Left ventricle myocardium inferior (tissue), 1 donor: ENCODE data around the gene KTN1. TPM values are rescaled to one million over a fixed set of nuclear protein-coding genes. Genes with fewer than 3 reads are reported as not detected.

Experiments
- DNase-seq: peaks from one replicate; pipeline ENCODE4 v3.0.0-alpha.2; 2020
- H3K27ac ChIP-seq: fragments of 200-600 bp; replicated peaks from 2 replicates; pipeline ENCODE4 v1.8.0; 2021
- H3K27me3 ChIP-seq: fragments of 200-600 bp; 2 replicates; pipeline ENCODE4 v1.8.0; 2021; ENCODE audit warnings: low read depth
- H3K36me3 ChIP-seq: fragments of 200-600 bp; 2 replicates; pipeline ENCODE4 v1.8.0; 2021
- H3K4me1 ChIP-seq: fragments of 200-600 bp; 2 replicates; pipeline ENCODE4 v1.8.0; 2021
- H3K4me3 ChIP-seq: fragments of 200-600 bp; 2 replicates; pipeline ENCODE4 v1.8.0; 2021; ENCODE audit warnings: mild to moderate bottlenecking, moderate library complexity
- H3K9me3 ChIP-seq: fragments of 200-600 bp; replicated peaks from 2 replicates; pipeline ENCODE4 v1.8.0; 2021
- intact Hi-C: fragments of 100-400 bp; cut with micrococcal nuclease; formaldehyde crosslinking; loops from one replicate; pipeline ENCODE4 v1.11.0; 2022
- total RNA-seq: library from RNA; stranded (reverse); fragmentation: NEBNext Ultra II Directional; extraction: Animal tissue kit (Norgen Biotek cat#: 25700); gene quantifications from one replicate; pipeline ENCODE4 v1.2.1, GENCODE V29; 2021
- TF ChIP-seq, protein P1 (sequence below): fragments of 200-600 bp; IDR thresholded peaks from 2 replicates; pipeline ENCODE4 v1.8.0; 2021; ENCODE audit warnings: antibody characterized with exemption, mild to moderate bottlenecking, borderline replicate concordance
- donor health status: DM: no; HTN: yes; CAD: no; lungs with severe emphysema.

Gene KTN1
- total RNA-seq, 1 donor from 2014 or later = 294 TPM

DNA sequence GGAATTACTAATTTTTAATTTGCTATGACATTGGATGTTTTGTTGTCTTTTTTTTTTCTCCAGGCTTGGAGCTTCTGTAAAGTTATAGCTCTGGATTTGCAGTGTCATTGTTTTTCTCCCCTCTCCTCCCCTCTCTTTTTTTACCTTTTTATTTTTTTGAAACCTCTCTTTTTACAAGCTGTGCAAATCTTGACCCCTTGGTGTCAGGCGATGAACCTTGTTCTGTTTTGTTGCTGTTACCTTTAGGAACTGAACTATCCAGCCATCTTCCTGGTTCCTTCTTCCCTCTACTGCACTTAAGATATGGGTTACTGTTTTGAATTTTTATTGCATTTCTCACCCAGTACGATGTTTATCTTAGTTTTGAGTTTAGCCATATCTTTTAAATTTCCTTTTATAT lies 13.7 kb downstream of the KTN1 start:
- H3K27ac ChIP-seq = no peak overlapping the region
- H3K9me3 ChIP-seq = peaks cover 8% of the 10 kb centered on the region
- DNase-seq = no peak
- no peaks in the 10 kb centered on the region for H3K27me3 ChIP-seq
- no peaks in the 10 kb centered on the region for H3K36me3 ChIP-seq
- peaks cover 78% of the 10 kb centered on the region for H3K4me1 ChIP-seq
- TF ChIP-seq, protein P1, sequence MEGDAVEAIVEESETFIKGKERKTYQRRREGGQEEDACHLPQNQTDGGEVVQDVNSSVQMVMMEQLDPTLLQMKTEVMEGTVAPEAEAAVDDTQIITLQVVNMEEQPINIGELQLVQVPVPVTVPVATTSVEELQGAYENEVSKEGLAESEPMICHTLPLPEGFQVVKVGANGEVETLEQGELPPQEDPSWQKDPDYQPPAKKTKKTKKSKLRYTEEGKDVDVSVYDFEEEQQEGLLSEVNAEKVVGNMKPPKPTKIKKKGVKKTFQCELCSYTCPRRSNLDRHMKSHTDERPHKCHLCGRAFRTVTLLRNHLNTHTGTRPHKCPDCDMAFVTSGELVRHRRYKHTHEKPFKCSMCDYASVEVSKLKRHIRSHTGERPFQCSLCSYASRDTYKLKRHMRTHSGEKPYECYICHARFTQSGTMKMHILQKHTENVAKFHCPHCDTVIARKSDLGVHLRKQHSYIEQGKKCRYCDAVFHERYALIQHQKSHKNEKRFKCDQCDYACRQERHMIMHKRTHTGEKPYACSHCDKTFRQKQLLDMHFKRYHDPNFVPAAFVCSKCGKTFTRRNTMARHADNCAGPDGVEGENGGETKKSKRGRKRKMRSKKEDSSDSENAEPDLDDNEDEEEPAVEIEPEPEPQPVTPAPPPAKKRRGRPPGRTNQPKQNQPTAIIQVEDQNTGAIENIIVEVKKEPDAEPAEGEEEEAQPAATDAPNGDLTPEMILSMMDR = no peak
- no peak overlapping the region for H3K4me3 ChIP-seq
- intact Hi-C loops = no loop called here

- TF ChIP-seq, protein P1 = no peak
- H3K4me3 ChIP-seq = no peak overlapping the region
- peaks cover 69% of the 10 kb centered on the region for H3K4me1 ChIP-seq
- intact Hi-C loops = no loop called here
- H3K27me3 ChIP-seq = no peaks in the 10 kb centered on the region
- no peaks in the 10 kb centered on the region for H3K36me3 ChIP-seq
- peaks cover 16% of the 10 kb centered on the region for H3K9me3 ChIP-seq
- no peak overlapping the region for H3K27ac ChIP-seq
- peak; percentile 32 for DNase-seq
Measured at GRCh38 chr14:55599250-55599879, 19.4 kb downstream of the KTN1 start.

- Histone ChIP-seq H3K27me3 (no peaks in the 10 kb centered on the region), H3K36me3 (no peaks in the 10 kb centered on the region), H3K27ac (no peak overlapping the region), H3K9me3 (peaks cover 16% of the 10 kb centered on the region), H3K4me1 (peaks cover 69% of the 10 kb centered on the region), H3K4me3 (no peak overlapping the region)
- DNase-seq = no peak
- TF ChIP-seq, protein P1 = no peak
- intact Hi-C loops = no loop called here
Measured at GRCh38 chr14:55600784-55601561, 21.0 kb downstream of the KTN1 start.

DNA sequence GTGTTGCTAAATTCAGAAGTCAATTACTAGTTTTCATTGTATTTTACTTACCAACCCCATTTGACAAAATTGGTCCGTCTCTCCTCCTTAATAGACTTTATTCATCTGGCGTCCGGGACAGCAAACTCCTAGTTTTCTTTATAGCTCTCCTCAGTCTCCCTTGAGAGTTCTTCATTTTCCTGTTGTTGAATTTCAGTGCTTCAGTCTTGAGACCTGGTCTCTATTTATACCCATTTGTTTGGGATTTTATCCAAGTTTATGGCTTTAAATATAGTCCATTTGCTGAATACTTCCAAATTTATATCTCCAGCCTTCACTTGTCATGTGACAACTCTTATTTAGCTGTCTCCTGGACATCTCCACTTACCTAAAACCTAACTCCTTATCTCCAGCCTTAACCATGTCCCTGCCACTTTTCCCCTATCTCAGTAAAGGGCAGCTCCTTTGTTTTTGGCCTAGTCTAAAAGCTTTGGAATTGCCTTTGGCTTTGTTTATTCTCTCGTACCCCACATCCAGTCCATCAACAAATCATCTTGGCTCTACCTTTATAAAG lies 23.5 kb downstream of the KTN1 start:
- Histone ChIP-seq H3K36me3 (no peaks in the 10 kb centered on the region), H3K27ac (peak overlapping the region; percentile 29), H3K4me1 (peaks cover 87% of the 10 kb centered on the region), H3K27me3 (no peaks in the 10 kb centered on the region), H3K9me3 (peaks cover 10% of the 10 kb centered on the region), H3K4me3 (peak overlapping the region; percentile 8)
- TF ChIP-seq, protein P1 = no peak
- DNase-seq = no peak
- intact Hi-C loops = no loop called here

DNA sequence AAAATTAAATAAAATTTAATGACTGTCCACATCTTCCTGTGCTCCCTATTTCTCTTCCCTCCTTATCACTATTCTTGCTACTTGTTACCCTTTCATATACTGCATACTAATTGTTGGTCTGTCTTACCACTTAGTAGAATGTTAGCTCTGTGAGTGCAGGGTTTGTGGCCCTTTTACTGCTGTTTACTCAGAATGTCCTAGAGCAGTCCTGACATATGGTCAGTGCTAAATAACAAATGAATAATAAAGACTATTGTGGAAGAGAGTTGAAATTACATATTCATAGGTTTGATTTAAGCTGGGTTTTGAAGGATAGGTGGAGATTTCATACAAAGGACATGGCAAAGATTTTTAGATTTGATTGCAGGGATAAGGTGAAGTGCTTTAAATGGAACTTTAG lies 24.5 kb downstream of the KTN1 start:
- Histone ChIP-seq H3K36me3 (no peaks in the 10 kb centered on the region), H3K27ac (peak overlapping the region; percentile 29), H3K27me3 (no peaks in the 10 kb centered on the region), H3K4me3 (no peak overlapping the region), H3K9me3 (peaks cover under 1% of the 10 kb centered on the region), H3K4me1 (peaks cover 97% of the 10 kb centered on the region)
- DNase-seq = no peak
- TF ChIP-seq, protein P1 = no peak
- intact Hi-C loops = no loop called here
